ENCODE results near the gene MRPL10.
A peak's percentile ranks its signal among the peaks of the same experiment; 100 is the strongest.

MRPL10 gene

DNA sequence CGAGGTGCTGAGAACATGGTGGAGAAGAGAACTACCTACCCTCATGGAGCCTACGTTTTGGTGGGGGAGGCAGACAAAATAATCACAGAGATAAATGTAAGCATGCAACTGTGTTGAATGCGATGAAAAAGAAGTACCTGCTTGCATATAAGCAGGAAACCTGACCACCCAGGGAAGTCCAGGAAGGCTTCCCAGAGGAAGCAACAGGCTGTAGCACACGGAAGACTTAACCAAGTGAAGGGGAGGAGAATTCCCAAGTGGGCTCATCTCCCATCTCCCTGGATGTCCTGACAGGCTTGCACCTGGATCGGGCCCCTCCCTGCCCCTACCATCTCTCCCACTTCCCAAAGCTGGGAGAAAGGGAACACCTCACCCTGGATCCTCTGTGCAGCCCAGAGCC is 7.7 kb upstream of the MRPL10 start:
- DNase-seq, result no peak

DNA sequence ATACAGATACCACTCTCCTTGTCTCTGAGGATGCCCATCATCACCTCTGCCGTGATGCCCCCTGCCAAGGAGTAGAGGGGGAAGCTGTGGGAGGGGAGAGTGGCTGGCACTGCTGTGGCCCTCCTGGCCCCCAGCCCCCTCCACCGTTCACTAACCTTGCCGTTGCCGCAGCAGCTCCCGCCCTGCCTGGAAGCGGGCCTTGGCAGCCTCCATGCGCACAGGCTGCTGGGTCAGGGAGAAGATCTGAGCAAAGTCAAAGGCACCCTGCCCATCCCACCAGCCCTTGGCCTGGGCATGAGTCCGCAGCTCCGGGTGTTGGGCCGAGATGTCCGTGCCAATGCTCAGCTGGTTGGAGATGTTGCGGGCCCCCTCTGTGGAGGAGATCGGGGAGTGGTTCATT is 7.3 kb upstream of the MRPL10 start:
- DNase-seq, result no peak

DNA sequence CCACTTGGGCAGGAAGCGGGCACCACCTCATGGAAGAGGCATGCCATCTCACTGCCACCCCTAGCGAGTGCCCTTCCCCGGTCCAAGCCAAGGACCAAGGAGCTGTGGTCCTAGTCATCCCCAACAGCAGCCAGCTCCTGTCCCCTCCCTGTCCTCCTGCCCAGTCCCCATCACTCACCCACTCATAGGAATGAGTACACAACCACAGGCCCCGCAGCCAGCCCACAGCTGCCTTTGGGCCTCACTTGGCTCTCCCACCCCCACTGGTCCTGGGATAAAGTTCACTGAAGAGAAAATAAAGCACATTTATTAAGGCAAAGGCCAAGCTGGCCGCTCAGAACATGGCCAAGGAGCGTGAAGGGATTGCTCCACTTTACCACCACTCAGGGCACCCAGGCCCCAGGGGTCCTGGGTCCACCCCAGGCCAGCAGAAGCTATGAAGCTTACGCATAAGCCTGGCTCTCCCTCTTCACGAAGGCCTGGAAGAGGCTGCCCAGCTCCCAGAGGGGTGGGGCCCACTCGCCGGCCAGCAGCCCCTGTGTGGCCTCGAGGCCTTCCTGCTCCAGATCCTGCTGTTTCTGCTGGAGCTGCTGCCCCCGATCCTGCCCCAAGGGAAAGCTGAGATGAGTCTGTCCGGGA is 6.2 kb upstream of the MRPL10 start:
- DNase-seq, result no peak

DNA sequence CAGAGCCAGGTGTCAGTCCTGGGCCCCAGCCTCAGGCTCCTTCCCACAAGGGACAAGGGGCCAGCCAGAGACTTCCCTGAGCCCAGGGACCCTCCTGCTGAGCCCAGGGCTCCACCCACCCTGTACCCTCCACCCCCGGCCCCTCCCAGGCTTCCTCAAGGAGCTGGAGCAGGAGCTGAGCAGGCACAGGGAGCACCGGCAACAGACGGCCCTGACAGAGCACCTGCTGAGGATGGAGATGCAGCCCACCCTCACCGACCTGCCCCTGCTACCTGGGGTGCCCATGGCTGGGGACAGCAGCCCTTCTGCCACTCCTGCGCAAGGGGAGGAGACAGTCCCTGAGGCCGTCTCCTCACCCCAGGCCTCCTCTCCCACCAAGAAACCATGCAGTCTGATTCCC is 5.3 kb upstream of the MRPL10 start:
- no peak for DNase-seq

DNA sequence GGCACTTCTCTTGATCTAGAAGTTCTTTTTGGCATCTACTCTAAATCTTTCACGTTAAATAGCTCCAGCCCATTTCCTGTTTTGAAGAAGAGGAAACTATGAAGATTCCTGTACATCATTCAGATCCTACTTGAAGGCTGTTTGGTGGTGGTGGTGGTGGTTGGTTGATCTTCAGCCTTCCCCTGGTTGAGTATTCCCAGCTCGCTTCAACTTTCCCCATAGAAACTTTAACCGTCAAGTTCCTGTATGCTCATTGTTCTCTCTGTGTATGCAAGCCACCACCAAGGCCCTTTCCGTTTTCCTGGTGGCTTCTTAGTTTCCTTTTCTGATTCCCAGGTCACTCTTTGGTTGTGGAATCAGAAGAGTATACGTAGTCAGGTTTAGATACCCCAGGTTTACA is 3.4 kb upstream of the MRPL10 start:
- no peak for DNase-seq

DNA sequence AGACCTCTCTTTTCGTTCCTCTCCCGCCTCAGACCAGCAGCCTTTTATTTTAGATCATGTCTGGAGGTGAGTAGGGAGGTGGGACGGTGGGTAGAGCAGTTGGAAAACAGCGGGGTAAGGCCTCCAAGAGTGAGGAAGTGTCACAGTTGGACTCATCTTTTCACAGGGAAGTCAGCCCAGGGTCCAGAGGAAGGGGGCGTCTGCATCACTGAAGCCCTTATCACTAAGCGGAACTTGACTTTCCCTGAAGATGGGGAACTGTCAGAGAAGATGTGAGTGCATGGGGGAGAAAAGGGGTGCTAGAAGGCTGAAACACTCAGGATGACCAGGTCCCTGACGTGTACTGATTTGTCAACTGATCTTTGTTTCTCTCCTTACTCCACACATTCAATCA is 590 bp upstream of the MRPL10 start:
- no peak for DNase-seq

DNA sequence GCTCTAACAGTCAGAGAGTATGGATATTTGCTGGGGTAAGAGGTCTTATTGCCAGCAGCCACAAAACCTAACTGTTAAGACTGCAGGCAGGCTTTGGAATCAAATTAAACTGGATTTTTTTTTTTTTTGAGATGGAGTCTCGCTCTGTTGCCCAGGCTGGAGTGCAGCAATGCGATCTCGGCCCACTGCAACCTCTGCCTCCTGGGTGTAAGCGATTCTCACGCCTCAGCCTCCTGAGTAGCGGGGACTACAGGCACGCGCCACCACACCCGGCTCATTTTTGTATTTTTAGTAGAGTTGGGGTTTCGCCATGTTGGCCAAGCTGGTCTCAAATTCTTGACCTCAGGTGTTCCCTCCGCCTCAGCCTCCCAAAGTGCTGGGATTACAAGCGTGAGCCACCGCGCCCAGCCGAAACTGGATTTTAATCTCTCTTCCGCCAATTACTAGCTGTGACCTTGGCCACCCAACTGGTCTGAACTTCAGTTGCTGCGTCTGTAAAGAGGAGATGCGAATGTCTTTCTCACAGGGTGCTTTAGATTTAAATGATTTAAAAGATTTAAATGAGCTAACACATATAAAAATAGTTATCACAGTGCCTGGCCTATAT is 842 bp downstream of the MRPL10 start:
- DNase-seq, result no peak

DNA sequence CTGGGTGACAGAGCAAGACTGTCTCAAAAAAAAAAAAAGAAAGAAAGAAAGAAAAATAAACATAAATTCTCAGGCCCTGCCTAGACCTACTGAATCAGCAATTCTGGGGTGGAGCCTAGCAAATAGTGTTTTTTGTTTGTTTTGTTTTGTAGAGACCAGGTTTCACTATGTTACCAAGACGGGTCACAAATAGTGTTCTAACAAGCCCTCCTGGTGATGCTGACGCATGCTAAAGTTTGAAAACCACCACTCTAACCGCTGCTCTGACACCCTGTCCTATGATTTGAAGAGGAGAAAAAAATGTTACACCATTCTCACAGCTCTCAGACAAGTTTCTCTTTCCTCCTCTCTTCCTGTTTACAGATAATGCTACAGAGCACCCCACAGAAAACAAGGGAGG is 1.5 kb downstream of the MRPL10 start:
- no peak for DNase-seq

DNA sequence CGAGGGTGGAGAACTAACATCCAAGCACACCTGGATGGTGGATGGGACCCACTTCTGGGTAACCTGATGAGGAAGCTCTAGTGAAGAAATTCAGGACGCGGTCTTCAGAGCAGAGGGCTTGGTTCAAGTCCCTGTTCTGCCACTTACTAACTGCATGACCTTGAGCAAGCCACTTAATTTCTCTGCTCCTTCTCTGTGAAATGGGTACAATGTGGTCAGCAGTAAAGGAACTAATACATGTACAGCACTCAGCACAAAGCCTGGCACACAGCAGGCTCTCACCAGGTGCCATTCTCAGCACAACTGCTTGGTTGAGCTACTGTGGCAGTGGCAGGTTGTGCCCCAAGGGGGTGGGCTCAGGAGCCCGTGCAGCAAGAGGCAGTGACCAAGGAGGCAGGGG is 7.8 kb downstream of the MRPL10 start:
- DNase-seq, result no peak

DNA sequence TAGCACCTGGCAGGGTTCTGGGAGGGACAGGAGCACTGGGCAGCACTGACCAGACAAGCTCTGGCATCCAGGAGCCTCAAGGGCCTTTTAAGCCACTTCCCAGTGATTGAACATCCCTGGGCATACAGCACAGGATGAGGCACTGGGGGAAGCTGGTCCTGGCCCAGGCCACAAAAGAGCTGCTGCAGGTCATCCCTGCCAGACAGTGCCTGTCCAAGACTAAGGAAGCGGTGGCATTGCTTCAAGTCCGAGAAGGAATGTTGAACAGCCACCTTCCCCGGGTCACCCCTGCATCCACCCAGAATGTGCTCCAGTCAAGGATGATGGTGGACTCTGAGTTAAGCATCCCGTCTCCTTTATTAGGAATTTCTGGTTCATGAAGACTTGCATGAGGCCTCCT is 8.6 kb downstream of the MRPL10 start:
- DNase-seq, result no peak

DNA sequence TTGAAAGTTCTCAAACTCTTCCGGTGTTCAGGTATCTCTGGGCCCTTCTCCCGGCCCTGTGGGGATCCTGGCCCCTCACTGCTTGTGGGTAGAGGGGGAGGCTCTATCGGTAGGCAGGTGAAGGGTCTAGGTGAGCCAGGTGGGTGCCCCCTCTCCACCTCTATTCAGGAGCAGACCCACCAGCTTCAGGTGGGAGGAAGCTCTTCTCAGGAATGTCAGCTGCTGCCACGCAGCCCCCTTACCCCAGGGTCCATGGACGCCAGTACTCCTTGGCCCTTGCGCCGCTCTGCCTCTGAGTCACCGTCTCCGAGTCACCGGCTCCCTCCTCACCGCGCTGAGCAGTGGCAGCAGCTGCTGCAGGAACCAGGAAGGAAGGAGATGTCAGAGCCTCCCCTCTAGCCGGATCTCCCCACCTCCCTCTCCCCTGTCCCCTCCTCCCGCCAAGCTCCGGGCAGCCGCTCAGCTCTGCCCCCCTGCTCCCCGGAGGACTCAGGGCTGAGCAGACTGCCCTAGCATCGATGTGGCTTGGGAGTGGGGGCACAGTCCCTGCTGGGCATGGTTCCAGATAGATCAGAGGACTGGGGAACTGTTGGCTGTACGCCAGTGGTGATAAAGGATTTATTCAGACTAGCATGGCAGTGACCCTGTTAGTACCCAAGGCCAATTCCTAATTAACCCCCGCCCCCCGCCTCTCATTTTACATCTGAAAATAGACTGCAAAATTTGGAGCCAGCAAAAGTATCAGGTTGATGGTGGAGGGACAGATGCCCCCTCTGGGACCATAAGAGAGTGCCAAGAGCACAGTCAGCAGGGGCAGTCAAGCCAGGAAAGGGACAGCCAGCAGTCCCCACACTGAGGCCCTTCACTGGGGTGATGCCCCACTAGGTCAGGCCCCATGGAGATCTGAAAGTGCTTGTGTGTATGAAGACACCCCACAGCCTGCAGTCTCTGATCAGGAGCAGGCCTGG is 9.6 kb downstream of the MRPL10 start, which contains the start of gene OSBPL7:
OSBPL7 (minus strand) TSS at position 371 of the 968 bp plus-strand sequence. CDS start 1,516 bp downstream, outside the sequence.
- peak; percentile 54 for DNase-seq

DNA sequence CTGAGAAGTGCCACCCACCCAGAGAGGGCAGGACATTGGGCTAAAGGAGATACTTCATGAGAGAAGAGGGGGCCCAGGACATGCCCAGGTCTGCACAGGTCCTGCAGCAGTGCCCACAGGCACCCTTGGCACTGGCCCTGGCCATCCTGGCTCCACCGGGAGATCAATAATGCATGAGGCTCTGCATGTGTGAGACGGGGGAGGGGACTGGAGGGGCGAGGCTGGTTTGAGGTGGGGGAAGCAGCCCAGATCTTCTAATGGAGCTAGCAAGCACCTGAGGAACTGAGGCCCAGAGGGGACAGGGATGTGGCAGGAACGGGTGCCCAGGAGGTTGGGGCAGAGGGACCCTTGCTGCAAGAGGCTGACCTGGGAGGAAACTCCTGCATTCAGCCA is 10.3 kb downstream of the MRPL10 start:
- DNase-seq, result no peak

DNA sequence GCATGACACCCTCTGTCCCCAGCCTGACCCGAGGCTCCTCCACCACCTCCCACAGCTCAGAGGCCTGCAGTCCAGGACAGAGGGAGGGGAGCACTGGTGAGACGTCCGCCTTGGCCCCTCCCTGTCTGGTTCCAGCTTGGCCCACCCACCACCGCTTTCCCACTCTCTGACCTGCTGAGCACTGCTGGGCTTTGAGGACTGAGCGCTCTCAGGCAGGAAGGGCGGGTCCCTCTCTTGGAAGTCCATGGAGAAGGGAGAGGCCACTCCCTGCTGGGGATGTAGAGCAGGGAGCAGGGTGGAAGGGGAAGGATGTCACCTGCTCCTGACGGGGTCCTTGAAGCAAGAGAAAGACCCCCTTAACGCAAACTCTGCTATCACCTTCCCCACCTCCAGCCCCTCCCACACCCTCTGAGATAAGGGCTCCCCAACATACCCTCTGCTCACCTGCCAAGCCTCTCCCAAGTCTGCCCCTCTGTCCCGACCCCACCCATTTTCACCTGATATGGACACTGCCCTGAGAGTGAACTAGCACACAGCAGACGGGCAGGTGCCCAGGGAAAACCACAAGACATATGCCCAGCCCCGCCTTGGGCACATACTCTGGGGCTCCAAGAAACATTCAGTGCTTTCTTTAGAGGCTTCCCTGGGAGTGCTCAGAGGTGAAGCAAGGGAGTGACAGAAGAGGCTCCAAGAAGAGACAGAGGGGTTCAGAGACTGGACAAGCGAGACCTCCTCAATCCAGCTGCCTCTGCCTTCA is 11.1 kb downstream of the MRPL10 start:
- DNase-seq, result no peak

DNA sequence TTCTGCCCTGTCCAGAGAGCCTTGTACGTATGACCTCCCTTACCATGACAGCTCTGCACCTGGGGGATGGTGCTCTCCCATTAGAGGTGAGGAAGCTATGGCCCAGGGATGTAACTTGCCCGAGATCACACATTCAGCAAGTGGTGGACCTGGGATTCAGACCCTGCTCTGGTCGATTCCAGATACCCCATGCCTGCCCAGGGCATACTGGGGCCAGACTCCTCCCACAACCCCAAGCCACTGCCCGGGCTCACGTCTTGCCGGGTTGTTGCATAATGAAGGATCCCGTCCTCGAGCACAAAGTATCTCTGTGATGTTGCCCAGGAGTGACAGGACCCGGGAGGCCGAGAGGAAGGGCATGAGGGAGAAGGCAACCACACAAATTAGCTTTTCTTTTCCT is 11.9 kb downstream of the MRPL10 start:
- no peak for DNase-seq

DNA sequence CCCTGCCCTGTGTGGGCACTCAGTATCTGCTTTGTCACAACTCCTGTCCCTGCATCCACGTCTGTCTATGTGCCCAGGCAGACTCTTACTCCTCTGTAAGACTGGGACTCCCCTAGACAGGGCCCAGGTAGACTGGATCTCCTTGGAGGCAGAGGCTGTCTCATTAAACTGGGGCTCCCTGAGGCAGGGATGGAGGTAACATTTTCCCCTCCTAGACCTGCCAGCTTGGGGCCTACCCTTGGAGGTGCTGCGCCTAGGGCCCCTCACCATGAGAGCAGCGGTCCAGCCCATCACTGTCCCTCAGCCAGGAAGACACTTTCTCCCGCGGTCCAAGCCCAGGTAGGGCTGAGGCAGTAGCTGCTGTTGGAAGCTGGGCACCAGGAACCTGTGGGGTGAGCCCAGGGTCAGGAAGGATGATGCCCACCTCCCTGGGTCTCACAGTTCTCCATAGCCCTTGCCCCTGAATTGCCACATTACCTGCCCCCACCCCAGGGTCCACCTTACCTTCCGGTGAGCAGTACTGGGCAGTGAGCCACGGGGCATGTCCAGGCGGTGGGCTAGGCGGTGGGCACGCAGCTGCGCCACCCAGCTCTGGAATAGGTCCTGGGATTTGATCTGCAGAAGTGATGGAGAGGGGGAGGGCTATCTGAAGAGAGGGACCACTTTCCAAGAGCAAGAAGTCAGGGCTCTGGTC is 13.2 kb downstream of the MRPL10 start:
- DNase-seq, result no peak

DNA sequence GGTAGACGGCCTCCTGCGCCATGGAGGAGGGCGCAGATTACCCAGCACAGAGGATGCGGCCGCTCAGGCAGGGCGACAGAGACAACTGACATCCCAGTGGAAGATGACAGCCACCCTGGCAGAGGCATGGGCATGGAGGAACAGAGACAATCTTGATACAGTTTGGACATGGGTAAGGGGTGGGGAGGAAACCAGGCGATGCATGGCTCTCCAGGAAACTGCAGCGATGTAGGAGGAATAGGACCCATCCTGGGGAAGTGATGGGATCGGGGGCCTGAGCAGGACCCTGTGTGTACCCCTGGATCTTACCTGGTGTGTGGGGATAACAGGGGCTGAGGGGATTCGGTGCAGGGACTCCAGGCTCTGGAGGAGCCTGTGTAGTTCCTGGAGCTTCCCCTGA is 14.4 kb downstream of the MRPL10 start:
- DNase-seq, result no peak

DNA sequence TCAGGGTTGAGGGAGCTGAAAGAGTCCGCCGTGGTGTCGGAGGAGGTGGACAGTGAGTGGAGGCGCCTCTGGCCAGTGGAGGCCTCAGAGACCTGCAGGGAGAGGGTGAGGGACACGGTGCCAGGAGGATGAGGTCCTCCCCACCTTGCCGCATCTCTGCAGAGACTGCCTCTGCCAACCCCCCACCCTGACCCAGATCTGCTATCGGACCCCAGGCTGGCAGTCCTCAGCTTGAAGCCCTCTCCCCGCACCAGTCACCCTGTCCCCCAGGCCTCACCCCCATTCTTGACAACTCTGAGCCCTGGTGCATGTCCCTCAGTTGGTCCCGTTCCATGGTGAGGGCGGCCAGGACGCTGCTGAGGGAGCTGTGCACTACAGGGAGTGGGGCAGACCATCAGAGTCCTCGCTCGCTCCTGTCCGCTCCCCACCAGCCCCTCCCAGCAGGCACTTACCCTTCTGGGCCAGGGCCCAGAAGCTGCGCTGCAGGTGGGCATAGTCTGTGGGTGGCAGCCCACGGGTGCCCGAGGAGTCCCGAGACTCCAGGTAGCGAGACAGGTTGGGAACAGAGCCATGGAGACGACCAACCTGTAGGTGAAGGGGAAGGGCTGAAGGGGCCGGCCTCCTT is 15.1 kb downstream of the MRPL10 start:
- no peak for DNase-seq

DNA sequence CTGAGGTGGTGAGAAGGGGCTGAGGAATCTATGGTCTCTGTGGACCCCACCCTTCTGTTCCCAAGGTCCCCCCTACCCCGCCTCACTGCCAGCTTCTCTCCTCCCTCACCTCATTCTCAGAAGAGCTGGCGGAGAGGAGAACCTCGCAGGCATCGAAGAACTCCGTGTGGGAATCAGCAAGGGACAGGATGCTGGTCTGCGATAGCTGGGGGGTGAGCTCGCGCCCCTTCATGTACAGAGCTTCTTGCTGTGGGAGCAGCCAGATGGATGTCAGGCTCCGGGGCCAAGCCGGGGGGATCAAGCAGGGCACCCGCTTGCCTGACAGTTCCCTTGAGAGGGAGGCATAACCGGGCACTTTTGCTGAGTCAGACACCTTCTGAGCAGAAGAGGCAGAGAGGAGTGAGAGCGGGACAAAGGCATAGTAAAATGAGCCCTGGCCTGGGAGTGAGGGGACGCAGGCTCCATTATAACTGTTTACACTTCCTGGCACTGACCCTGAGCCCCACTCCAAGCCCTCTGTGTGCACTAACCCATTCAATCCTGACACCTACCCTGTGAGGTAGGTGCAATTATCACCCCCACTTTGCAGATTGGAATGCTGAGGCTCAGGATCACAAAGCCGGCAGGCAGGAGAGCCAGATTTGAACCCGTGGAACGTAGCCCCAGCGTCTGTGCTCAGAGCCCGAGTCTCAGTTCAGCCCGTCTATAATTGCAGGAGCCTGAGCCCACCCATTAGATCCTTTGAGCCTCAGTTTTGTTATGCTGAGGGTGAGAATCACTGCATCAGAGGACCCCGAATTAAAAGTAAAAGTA is 16.0 kb downstream of the MRPL10 start:
- DNase-seq, result no peak

DNA sequence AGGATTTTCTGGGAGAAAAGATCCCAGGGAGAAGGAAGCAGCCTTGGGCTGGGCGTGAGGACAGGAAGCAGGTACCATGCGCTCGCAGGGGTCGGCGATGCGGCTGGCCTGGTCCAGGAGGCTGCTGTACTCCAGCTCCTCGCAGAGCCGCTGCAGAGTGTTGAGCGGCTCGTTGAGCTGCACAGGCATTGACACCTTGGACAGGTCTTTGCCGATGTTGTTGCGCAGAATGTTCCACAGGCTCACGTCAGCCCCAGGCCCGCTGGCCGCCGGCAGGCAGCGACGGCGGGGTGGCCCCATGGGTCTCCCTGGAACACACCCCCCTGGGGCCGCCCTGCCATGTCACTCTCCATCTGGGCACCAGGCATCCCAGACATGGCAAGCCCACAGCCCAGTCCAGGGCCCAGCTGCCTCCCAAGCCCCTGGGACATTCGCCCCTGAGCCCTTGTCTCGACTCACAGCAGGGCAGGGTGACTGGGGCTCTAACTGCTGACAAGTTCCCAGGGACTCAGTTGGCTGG is 17.8 kb downstream of the MRPL10 start:
- no peak for DNase-seq

DNA sequence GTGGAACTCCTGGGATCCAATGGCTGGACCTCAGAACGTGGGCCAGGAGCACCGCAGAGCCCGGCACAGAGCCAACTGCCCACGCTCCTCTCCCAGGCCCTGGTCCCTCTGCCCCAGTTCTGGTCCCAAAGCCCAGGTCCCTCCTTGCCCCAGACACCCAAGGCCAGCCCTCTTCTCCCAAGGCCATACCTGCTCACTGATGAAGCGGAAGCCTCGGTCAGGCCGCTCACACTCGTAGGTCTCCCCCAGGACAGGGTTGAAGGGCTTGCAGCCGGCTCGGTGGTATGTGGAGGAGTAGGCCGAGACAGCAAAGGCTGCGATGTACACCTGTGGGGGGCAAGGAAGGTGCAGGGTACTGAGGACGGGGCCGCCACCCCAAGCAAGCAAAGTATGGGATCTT is 18.3 kb downstream of the MRPL10 start:
- no peak for DNase-seq
